ENCODE data around the gene CYP26A1. TPM values are rescaled to one million over a fixed set of nuclear protein-coding genes. Genes with fewer than 3 reads are reported as not detected.

The CYP26A1 gene
- polyA plus RNA-seq, 1 donor: not detected

GRCh38 chr10:93064874-93065660, 8.6 kb upstream of the CYP26A1 start:
- DNase-seq: no peak

GRCh38 chr10:93065675-93066543, 7.8 kb upstream of the CYP26A1 start:
- DNase-seq: no peak

- no peak for DNase-seq
Measured at GRCh38 chr10:93066544-93066913, 7.2 kb upstream of the CYP26A1 start.

- DNase-seq: no peak
Measured at GRCh38 chr10:93067443-93068365, 6.0 kb upstream of the CYP26A1 start.

GRCh38 chr10:93068411-93069244, 5.1 kb upstream of the CYP26A1 start:
- DNase-seq: no peak

GRCh38 chr10:93069245-93069561, 4.5 kb upstream of the CYP26A1 start:
- DNase-seq: no peak

GRCh38 chr10:93070378-93071176, 3.1 kb upstream of the CYP26A1 start:
- no peak for DNase-seq

GRCh38 chr10:93071177-93071472, 2.6 kb upstream of the CYP26A1 start:
- no peak for DNase-seq

GRCh38 chr10:93071674-93072224, 1.9 kb upstream of the CYP26A1 start:
- no peak for DNase-seq

GRCh38 chr10:93072225-93072712, 1.4 kb upstream of the CYP26A1 start:
- DNase-seq: no peak

GRCh38 chr10:93072713-93073538, 767 bp upstream of the CYP26A1 start:
- no peak for DNase-seq

- no peak for DNase-seq
Measured at GRCh38 chr10:93074147-93074596, 479 bp downstream of the CYP26A1 start.

GRCh38 chr10:93074597-93075368, 1.1 kb downstream of the CYP26A1 start:
- DNase-seq: no peak

- no peak for DNase-seq
Measured at GRCh38 chr10:93075369-93076221, 1.9 kb downstream of the CYP26A1 start.

GRCh38 chr10:93076871-93077270, 3.2 kb downstream of the CYP26A1 start:
- no peak for DNase-seq

GRCh38 chr10:93077860-93078337, 4.2 kb downstream of the CYP26A1 start:
- no peak for DNase-seq

GRCh38 chr10:93079663-93080349, 6.1 kb downstream of the CYP26A1 start:
- DNase-seq: no peak

Measured in left kidney (tissue), 2 donors.